NT2/D1 (cell line): Measurements from ENCODE around the gene KCNA2.

ENCODE experiments used
- YY1 ChIP-seq: IDR thresholded peaks from 2 replicates; pipeline ENCODE4 v1.6.1; 2011; ENCODE audit not compliant: insufficient read length, insufficient read depth
- ZNF274 ChIP-seq: IDR thresholded peaks from 2 replicates; pipeline ENCODE4 v1.6.1; 2011; ENCODE audit warnings: mild to moderate bottlenecking, low read depth, low read length

- TF ChIP-seq ZNF274: no peak
- TF ChIP-seq YY1: no peak
These were observed 35.9 kb downstream of the KCNA2 start for GRCh38 chr1:110570307-110570706.
